HG03159 (cell line): ENCODE results near the gene RAB35.

ENCODE experiments used
- ATAC-seq: cut with Tn5 transposase; IDR thresholded peaks from one replicate; pipeline ENCODE4 v1.9.1; 2021; ENCODE audit warnings: mild to moderate bottlenecking, moderate library complexity; ENCODE audit not compliant: unreplicated experiment

Gene RAB35

DNA sequence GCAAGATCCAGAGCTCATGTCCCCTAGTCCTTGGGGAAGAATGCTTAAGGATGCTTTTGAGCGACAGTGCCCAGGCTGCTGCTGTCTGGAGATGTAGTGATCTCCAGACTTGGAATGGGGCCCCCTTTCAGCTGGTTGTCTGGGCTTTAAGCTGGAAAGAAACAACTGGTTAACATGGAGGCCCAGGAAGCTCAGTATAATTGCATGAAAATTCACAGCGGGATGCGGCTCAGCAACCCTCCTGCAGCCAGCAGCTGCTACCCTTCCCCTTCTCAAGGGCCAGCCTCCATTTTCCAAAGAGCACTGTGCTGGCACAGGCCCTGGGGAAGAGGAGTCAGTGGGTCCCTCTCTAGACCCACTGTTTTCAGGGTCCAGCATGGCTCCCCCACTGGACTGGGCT is 26.3 kb downstream of the RAB35 start:
- no peak for ATAC-seq

DNA sequence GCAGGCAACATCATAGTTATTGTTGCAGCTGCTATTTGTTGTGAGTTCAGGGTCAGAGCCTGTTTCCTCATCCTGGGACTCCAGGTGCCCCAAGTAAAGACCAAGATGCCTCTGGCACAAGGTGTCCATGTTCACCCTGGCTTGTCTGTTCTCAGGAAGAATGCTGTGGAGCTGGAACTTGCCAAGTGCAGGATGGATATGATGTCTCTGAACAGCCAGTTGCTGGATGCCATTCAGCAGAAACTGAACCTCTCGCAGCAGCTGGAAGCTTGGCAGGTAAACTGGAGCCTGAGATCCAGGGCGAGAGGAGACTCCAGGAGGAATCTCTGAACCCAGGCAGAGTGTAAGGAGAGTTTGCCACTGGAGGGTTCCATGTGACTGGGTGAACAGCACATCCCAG is 26.8 kb downstream of the RAB35 start:
- ATAC-seq: no peak

DNA sequence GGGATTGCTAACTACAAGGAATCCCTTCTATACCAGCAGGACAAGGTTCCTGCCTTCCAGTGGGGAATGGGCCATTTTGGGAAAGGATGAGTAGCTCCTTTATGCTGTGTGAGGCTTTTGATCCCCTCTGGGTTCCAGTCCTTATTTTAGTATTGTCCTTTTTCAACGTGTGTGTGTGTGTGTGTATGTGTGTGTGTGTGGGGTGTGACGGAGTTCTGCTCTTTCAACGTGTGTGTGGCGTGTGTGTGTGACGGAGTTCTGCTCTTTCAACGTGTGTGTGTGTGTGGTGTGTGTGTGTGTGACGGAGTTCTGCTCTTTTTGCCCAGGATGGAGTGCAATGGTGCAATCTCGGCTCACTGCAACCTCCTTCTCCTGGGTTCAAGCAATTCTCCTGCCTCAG is 27.4 kb downstream of the RAB35 start:
- no peak for ATAC-seq

DNA sequence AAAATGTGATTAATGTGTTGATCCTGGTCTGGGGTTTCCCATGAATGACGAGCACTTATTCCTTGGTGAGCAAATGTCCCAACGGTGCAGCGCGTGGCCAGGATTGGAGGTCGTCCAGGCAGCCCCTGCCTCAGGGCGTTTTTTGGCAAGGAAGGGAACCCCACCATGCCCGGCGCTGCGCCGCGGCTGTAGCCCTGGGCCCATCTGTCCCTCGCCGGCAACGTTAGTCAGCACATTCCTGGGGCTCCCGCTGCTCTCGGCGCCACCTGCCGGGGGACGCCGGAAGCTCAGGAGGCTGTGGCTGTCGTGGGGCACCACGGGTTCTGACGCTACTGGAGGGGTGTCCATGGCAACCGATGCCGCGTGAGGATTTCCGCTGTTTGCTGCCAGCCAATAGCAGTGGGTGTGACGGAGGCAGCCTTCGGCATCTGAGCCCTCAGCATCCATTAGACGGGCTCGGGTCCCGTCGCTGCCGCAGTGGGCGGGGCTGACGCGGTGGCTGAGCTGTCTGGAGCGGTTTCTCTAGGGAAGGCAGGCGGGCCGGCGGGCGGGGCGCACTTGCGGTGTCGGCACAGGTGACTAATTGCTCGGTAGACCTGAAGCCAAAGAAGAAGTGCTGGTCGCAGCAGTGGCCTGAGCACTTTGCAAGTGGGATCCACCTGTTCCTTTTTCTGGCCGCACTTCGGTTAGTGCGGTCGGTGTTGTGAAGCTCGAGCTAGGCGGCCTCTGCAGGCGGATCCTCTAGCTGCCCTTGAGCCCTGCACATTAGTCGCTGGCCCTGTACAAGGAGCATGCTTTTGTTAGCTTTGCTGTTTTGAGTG is 29.5 kb downstream of the RAB35 start:
- peak; percentile 97 for ATAC-seq

DNA sequence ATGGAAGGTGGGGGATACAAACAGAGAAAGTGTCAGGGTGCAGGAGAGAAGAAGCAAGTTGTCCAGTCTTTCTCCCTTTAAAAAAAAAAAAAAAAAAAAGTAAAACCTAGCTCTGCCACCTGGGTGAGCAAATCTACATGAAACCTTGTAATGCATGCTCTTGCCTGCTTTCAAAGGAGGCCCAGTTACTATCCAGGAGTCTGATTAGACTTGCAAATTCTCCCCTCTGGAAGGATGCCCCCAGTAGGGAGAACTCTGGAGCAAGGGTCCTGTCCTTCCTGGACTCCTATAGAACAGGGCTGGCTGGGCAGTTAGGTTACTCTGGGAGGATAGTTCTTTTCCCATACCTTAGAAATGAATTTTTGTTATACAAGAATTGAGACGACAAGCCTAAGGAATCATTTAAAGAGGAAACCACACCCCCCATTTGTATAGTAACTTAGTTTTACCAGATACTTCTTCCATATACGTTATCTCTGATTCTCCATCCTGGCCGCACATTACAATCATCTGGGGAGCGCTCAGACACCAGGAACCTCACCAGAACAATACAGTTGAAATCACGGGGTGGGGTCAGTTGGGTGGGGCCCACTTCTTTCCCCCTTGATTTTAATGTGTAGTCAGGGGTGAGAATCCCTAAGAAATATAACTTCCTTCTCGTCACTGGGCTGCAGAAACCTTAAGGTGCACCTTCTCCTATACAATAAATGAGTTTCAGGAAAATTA is 30.5 kb downstream of the RAB35 start:
- no peak for ATAC-seq

DNA sequence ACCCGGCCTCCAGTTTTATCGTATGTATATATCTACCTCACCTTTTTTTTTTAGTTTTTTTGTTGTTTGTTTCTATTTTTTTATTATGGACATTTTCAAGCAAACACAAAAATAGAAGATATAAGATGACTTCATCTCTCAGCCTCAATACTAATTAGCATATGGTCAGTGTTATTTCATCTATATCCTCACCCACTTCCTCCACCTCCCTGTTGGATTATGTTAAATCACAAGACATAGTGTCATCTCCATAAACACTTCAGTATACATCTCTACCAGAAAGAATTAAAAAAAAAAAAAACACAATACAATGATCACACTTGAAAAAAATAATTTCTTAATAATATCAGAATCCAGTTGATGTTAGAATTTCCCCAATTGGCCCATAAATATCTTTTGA is 34.9 kb downstream of the RAB35 start:
- no peak for ATAC-seq

DNA sequence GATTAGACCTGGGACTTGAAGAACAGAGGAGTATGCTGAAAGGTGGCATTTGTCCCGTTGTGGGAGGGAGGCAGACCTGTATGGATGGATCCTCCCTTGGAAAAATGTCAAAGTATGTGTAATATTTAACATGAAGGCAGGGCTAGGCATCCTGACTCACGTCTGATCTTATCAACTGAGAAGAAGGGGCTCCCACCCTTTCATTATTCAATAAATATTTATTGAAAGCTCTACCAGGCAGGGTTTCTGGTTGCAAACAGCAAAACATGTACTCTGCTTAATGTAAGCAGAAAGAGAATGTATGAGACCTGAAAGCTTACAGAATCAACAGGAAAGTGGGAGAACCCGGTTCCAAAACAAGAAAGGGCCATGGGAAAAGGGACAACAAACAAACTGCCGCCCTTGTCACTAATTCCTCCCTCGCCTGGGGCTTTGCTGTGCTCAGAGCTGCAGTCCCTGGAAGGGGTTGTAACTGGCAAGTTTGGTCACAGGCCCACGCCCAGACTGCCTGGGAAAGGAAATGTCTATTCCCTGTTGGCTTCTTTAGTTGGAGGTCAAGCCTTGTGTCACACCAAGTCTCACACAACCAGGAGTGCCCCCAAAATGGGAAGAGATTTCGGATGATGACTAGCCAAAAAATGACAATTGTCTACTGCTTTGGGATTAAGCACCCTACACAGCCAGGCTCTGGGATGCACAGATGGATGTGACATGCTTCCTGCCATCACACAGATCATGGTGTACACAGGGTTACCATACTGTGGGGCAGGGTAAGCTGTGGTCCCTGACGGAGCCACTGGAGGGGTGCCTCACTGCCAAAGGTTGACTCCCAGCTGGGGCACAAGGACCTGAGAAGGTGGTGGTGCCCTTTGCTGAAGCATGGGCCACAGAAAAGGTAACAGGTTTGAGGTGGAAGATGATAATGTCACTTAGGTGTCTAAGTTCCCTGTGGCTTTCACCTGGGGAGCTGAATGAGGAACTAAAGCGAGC is 36.8 kb downstream of the RAB35 start:
- no peak for ATAC-seq

DNA sequence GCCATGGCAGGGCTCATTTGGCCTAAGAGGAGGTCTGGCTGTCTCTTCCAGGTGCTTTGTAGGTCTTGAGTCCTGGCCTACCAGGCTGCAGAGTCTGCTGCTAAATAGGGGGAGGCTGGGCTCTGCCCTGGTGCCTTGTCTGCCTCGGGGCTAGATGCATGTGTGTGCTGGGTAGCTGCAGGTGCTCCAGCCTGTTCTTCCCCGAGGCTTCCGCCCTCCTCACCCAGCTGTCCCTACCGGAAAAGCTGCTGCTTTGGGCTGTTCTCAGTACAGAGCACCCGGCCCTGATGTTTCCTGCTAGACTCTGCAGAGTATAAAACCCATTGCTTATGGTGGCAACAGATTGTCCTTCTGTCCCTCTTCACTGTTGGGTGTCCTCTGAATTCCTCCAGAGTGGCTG is 37.7 kb downstream of the RAB35 start:
- ATAC-seq: no peak

DNA sequence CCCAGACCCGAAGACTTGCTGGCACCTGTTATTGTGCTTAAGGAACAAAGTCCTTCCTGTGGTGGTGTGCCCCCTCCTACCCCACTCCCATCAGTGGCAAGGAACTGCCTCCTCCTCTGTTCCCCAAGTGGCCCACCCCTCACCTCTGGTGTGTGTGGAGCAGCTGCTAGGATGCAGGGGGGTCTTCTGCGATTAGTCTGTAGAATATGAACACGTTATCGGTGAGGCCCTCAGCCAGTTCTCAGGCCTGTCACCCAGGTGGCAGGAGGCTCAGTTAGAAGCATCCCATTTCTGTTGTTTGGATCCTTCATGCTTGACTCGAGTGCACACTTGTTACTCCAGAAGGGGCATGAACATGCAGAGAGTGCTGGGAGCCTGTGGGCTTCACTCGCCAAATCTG is 39.3 kb downstream of the RAB35 start:
- ATAC-seq: no peak

DNA sequence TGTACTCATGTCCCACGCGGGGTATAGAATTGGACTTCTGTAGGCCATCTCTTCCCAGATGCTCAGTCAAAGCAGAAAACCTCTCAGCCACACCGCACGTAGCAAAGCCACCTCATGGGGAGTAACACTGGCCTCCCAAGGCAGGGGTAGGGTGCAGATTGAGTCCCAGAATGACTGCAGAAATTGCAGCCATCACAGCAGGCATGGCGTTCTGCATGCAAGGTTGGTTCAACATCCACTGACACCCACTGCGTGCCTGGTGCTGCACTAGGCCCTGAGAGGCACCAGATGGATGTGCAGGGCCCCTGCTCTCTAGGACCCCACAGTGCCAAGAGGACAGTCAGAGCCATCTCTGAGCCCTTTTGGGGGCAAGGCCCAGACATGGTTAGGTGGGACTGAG is 39.9 kb downstream of the RAB35 start:
- no peak for ATAC-seq

DNA sequence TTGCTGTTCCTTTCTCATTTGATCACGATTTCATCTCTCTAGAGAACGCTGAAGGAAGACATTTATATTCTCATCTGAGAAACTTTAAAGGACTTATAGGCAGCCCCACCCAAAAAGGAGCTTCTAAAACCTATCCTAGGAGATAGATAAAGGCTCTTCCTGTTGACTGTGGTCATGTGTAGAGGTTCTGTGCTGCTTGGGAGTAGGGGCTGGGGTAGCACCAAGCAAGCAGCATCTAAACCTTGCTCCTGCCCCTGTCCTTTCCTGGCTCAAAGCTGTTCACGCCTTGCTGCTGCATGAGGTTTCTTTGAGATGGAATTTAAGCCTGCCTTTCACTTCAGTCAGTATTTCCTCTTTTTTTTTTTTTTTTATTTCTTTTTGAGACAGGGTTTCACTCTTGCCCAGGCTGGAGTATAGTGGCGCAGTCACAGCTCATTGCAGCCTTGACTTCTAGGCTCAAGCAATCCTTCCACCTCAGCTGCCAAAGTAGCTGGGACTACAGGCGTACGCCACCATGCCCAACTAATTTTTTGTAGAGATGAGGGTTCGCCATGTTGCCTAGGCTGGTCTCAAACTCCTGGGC is 41.4 kb downstream of the RAB35 start:
- no peak for ATAC-seq

DNA sequence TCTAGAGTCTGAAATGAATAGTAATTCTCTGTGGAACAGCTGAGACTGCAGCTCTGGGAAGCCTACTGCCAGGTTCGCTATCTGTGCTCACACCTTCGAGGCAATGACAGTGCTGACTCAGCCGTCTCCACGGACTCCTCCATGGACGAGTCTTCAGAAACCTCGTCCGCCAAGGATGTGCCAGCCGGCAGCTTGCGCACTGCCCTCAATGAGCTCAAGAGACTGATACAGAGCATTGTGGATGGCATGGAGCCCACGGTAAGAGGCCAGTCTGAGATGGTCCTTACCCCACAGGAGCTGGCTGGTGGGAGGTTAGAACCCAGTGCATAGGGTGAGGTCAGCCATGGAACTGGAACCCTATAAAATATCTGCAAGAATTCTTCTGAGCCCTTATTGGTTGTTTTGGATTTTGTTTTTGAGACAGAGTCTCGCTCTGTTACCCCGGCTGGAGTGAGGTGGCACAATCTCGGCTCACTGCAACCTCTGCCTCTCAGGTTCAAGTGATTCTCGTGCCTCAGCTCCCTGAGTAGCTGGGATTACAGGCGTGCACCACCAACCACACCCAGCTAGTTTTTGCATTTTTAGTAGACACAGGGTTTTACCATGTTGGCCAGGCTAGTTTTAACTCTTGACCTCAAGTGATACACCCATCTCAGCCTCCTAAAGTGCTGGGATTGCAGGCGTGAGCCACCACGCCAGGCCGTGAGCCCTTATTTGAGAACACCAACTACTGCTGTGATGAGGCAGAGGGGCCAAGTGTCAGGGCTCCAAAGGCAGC is 43.9 kb downstream of the RAB35 start:
- no peak for ATAC-seq

DNA sequence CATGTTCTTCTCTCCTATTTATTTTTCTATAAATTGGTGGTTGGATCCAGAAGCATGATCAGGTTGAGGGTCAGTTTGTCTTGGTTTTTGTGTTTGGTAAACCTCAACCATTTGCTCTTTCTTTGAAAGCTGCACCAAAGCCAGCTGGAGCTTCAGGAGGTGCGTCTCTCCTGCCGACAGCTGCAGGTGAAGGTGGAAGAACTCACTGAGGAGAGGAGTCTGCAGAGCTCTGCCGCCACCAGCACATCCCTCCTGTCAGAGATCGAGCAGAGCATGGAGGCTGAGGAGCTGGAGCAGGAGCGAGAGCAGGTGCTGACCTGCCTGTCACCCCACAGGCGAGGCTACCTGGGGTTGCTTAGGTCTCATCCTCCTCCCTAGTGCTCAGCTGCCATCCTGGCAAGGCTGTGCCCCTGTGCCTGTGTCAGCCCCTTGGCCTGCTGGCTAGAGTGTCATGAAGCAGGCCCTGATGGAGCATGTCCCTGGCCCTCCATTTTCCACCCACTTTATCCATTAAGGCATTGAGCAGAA is 45.0 kb downstream of the RAB35 start:
- no peak for ATAC-seq

DNA sequence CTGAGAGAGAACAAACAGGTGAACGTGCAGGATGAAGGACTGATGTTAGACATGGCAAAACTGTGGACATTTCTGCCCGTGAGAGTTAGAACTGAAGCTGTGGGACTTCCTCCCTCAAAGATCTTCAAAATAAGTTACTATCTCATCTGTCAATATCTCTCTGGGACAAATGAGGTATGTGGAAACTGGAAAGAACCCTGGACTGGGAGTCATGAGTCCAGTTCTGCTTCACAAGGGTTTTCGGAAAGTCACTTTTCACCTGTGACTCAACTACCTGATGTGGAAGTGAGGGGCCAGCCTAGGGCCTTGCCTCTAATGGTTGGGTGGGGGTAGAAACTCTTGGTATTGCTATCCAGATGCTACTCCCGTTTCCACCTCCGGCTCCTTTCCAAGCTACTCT is 47.3 kb downstream of the RAB35 start:
- ATAC-seq: no peak

DNA sequence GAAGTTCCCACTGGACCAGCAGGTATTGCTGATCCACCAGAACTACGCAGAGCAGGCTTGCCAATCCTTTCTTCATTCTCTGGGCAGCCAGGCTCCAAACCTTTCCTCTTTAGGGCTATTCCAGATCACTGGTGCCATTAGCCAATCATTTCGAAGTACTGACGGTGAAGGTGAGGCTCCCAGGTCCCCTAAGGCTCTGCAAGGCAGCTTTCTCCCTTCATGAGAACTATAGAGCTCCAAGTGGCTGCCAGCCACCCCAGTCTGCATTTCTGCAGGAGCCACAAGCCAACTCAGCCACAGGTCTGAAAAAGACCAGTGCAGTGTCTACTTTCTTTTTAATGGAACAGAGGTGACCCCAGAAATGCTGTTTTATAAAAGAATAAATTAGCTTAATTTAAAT is 48.7 kb downstream of the RAB35 start:
- ATAC-seq: no peak

DNA sequence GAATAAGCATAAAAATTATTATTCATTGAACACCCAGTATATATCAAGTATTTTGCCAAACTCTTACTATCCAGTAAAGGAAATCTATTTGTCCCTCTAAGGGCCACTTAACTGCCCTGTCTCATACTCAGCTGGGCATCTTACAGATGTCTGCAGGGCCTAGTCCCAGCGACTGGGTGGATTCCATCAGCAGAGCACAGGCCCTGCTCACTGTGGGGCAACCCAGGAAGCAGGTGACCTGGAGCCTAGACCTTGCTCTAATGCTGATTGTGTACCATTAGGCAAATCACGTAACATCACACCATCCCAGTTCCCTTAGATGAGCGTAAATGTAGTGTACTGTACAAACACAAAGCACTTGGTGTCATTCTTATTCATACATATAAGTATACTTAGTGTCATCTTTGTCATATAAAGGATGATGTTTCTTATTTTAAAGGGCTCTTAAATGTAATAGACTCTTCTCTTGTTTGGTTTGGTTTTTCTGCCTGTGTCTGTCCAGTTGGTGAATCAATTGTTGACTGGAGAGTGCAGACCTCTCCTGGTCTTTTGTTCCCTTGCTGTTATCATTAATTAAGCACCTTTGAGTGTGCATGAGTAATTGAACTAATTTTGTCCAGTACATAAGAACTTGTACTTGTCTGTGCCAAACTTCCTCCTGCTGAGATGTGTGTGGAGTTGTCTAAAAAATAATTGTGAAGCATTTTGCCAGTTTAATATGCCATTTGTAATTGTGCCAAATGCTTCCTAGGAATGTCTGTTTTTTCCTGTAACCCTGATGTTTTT is 49.3 kb downstream of the RAB35 start:
- no peak for ATAC-seq

DNA sequence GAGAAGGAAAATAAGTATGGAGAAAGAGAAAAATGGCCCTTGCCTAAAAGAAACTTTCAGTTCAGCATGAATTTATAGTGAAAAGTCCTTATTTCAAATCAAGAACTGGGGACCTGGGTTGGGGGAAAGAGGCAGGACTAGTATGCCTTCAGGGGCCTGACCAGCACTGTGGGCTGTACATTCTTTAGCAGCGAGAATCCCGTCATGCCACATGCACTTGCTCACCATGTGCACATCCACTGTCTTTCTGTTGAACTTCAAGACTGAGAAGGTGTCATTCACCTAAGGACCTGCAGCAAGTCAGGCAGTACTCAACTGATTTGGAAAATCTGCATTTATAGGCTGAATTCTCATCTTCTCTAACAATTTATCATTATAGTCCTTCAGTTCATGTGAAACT is 50.2 kb downstream of the RAB35 start:
- ATAC-seq: no peak

DNA sequence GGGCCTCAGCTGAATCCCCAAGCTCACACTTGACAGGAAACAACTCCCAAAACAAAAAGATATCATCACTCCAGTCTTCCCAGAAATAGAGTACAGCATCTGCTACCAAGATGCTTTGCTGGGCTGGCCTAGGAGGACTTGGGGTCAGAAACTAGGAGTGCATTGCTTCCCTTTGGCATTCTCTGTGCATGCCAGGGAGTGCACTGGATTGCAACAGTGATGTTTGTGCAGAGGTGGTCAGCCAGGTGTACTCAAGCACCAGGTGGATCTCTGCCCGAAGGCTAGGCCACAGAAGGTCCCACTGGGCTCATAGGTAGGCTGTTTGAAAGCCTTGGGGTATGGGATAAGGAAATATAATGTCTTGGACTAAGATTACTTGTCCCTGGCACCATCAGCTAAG is 51.1 kb downstream of the RAB35 start:
- ATAC-seq: no peak
